Subcutaneous adipose tissue (tissue), 4 donors: ENCODE data around the gene EPHA2. TPM values are rescaled to one million over a fixed set of nuclear protein-coding genes. Genes with fewer than 3 reads are reported as not detected.

Experiments used
- CTCF ChIP-seq: fragments of 450-650 bp; IDR thresholded peaks from one replicate; pipeline ENCODE4 v1.5.1; 2016; ENCODE audit warnings: low read depth, mild to moderate bottlenecking, control low read depth, antibody characterized with exemption, moderate library complexity
- total RNA-seq, 4 donors: library from RNA; depleted of rRNA; stranded (reverse); fragments of >200 nt; gene quantifications; one replicate each; pipeline ENCODE4 v1.1.0, GENCODE V29; 2016

Gene EPHA2
- total RNA-seq, 4 donors from 2014 or later, result 3.6 to 20.3 (median 7.3) TPM

GRCh38 chr1:16183179-16183578 lies 27.3 kb upstream of the EPHA2 start:
- TF ChIP-seq CTCF, result no peak

DNA sequence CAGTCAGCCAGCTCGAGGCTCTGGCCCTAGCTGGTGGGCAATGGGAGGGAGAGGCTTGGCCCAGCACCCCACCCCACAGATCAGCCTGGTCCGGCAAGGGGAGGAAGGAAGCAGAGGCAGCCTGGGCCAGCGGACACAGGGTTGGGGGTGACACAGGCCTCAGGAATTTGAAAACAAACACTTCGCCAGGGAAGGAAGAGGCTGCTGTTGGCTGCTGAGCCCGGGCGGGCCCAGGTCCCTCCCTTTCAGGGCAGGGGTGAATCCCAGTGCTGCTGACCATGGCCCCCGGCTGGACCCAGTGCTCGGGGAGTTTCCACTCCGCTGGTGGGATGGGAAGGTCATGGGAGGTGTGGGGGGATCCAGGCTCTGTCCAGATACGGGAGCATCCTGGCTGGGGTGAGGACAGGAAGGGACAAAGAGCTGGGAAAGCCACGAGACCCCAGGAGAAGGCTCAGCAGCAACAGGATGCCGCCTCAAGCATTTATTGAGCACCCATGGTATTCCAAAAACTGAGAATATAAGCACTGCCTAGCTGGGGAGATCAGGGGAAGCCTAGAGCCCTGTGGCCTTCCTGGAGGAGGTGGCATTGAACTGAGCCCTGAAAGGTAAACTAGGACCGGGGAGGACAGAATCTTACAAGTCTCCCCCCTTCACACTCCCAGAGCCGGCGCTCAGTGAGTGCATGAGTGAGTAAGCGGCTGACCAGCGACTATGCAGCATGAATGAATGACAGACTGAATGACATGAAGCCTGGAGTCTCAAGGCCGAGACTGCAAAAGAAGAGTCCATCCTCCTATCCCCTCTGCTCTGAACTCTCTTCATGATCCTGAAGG lies 26.2 kb upstream of the EPHA2 start:
- no peak for TF ChIP-seq CTCF

- TF ChIP-seq CTCF, result no peak
Measured at GRCh38 chr1:16180291-16180824, 24.5 kb upstream of the EPHA2 start.

DNA sequence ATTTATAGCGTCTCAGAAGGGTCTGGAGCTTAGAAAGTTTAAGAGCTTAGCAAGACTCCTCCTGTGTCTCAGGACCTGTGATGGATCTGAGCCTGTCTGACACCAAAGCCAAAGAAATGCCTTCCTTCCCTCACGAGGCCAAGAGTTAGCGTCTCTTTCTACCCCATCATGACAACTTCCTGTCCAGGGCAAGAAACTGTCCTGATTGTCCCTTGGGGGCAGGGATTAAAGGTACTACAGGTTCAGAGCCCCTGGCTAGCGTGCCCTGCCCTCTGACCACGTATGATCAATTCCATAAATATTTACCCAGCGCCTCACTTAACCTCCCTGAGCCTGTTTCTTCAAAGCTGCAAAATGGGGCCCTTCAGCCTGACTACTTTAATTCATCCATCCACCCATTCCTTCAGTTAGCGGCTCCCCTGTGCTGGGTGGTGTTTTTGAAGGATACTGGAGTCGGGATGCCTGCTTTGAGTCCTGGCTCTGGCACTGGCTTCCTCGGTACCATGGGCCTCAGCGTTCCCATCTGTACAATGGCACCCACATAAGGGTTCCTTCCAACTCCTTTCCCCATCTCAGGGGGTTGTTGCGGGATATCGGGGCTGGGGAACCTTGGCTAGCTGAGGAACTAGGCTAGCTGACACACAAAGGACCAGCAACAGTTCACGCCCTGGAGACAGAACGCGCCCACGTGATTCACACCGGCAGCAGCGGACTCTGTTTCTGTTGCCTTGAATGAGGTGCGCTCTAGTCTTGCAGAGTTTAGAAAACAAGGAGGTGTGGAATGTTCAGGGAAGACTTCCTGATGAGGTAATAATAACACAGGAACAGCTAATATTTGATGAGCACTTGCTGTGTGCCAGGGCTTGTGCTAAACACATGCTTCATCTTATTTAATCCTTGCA lies 23.0 kb upstream of the EPHA2 start:
- no peak for TF ChIP-seq CTCF

DNA sequence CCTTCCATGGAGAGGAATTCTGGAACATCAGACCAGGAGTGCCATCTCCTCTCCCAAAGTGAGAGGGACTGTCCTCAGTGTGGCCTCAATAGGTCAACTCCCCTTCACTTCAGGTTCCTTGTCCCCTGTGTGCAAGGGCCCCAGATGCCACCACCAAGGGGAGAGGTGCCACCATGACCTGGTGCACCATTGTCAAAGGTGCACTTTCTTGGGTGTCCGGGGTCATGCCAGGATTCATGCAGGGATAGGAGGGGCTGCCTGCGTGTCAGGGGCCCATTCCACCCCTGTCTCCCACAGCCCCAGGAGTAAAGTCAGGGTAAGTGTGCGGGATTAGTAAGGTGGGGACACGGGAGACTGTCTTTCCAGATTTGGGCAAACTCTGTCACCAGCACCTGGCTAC lies 21.4 kb upstream of the EPHA2 start:
- no peak for TF ChIP-seq CTCF

DNA sequence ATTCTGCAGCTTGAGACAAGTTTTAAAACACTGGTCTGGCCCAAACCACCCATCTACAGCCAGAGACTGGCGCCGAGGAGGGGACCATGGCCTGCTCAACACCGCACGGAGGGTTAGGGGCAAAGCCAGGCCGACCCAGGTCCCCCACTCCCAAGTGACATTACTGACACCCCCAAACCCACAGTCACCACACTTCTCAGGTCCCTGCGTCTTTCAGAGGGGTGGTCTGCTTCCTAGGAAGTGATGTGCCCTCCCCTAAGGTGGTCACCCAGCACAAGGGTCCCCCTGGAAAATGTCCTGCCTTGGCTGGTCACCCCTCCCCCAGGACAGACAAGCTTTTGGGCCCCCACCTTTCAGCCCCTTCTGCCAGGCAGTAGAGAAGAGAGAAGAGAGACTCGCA lies 20.8 kb upstream of the EPHA2 start:
- no peak for TF ChIP-seq CTCF
